Measurements from ENCODE around the gene PRPF19.

PRPF19 gene

GRCh38 chr11:60948250-60948649 is 41.9 kb upstream of the PRPF19 start:
- peaks cover 56% of the 10 kb centered on the region for H3K36me3 ChIP-seq (ENCODE audit: control insufficient read depth, low read length)
- no peak overlapping the region for H3K27ac ChIP-seq (ENCODE audit: low read depth, low read length)
- H3K27me3 ChIP-seq (ENCODE audit: control insufficient read depth, low read length): no peaks in the 10 kb centered on the region
- H3K4me3 ChIP-seq (ENCODE audit: low read length): no peak overlapping the region
- H3K9me3 ChIP-seq (ENCODE audit: control insufficient read depth, insufficient read depth, low read length): no peaks in the 10 kb centered on the region
- H3K4me2 ChIP-seq (ENCODE audit: low read length): peak overlapping the region; percentile 99; the same call in 1 of the 2 replicates
- H3F3A ChIP-seq (ENCODE audit: control insufficient read depth, insufficient read depth): peaks cover 4% of the 10 kb centered on the region; the same call in 1 of the 2 replicates
- no peaks in the 10 kb centered on the region for H3K9me2 ChIP-seq (replicated peaks; ENCODE audit: control insufficient read depth, low read length)
- H4K20me1 ChIP-seq (ENCODE audit: control insufficient read depth, insufficient read depth, low read depth, low read length): no peaks in the 10 kb centered on the region
- peaks cover 74% of the 10 kb centered on the region for H3K79me2 ChIP-seq (ENCODE audit: control insufficient read depth, low read length)
- TF ChIP-seq EZH2phosphoT487 (IDR thresholded peaks at IDR 0.05; ENCODE audit: borderline replicate concordance, low read length) (no peak), CTCF (IDR thresholded peaks at IDR 0.05; ENCODE audit: low read depth, low read length, poor library complexity, severe bottlenecking) (no peak)
- H3K4me1 ChIP-seq (ENCODE audit: control insufficient read depth, low read length): peaks cover 41% of the 10 kb centered on the region

- Histone ChIP-seq H3K79me2 (ENCODE audit: control insufficient read depth, low read length) (peaks cover 76% of the 10 kb centered on the region), H4K20me1 (ENCODE audit: control insufficient read depth, insufficient read depth, low read depth, low read length) (no peaks in the 10 kb centered on the region), H3K4me3 (ENCODE audit: low read length) (no peak overlapping the region), H3K27ac (ENCODE audit: low read depth, low read length) (no peak overlapping the region), H3K9me2 (replicated peaks; ENCODE audit: control insufficient read depth, low read length) (no peaks in the 10 kb centered on the region), H3K36me3 (ENCODE audit: control insufficient read depth, low read length) (peaks cover 61% of the 10 kb centered on the region), H3K4me2 (ENCODE audit: low read length) (no peak overlapping the region), H3K4me1 (ENCODE audit: control insufficient read depth, low read length) (peaks cover 41% of the 10 kb centered on the region), H3K27me3 (ENCODE audit: control insufficient read depth, low read length) (no peaks in the 10 kb centered on the region), H3K9me3 (ENCODE audit: control insufficient read depth, insufficient read depth, low read length) (no peaks in the 10 kb centered on the region), H3F3A (ENCODE audit: control insufficient read depth, insufficient read depth) (peaks cover 4% of the 10 kb centered on the region; the same call in 1 of the 2 replicates)
- TF ChIP-seq CTCF (IDR thresholded peaks at IDR 0.05; ENCODE audit: low read depth, low read length, poor library complexity, severe bottlenecking) (no peak), EZH2phosphoT487 (IDR thresholded peaks at IDR 0.05; ENCODE audit: borderline replicate concordance, low read length) (no peak)
These were observed 41.3 kb upstream of the PRPF19 start for GRCh38 chr11:60947700-60948099.

- Histone ChIP-seq H3F3A (ENCODE audit: control insufficient read depth, insufficient read depth) (0 out of 2 replicates have a peak, but pooled peaks cover 4% of the 10 kb centered on the region), H3K27ac (ENCODE audit: low read depth, low read length) (no peak overlapping the region), H3K27me3 (ENCODE audit: control insufficient read depth, low read length) (no peaks in the 10 kb centered on the region), H3K4me2 (ENCODE audit: low read length) (no peak overlapping the region), H3K9me3 (ENCODE audit: control insufficient read depth, insufficient read depth, low read length) (no peaks in the 10 kb centered on the region), H3K79me2 (ENCODE audit: control insufficient read depth, low read length) (peaks cover 77% of the 10 kb centered on the region), H3K36me3 (ENCODE audit: control insufficient read depth, low read length) (peaks cover 70% of the 10 kb centered on the region), H3K4me1 (ENCODE audit: control insufficient read depth, low read length) (peaks cover 42% of the 10 kb centered on the region), H3K9me2 (replicated peaks; ENCODE audit: control insufficient read depth, low read length) (no peaks in the 10 kb centered on the region), H4K20me1 (ENCODE audit: control insufficient read depth, insufficient read depth, low read depth, low read length) (0 out of 2 replicates have a peak, but pooled peaks cover 7% of the 10 kb centered on the region), H3K4me3 (ENCODE audit: low read length) (no peak overlapping the region)
- no peak for TF ChIP-seq EZH2phosphoT487 (IDR thresholded peaks at IDR 0.05; ENCODE audit: borderline replicate concordance, low read length)
- no peak for TF ChIP-seq CTCF (IDR thresholded peaks at IDR 0.05; ENCODE audit: low read depth, low read length, poor library complexity, severe bottlenecking)
These were observed 40.3 kb upstream of the PRPF19 start for GRCh38 chr11:60946601-60947264.
